SK-N-SH (cell line): Measurements from ENCODE around the gene SLC39A9. TPM values are rescaled to one million over a fixed set of nuclear protein-coding genes. Genes with fewer than 3 reads are reported as not detected.

ENCODE experiments used
- CTCF ChIA-PET: fragments of 300-600, 350-600 bp; formaldehyde crosslinking; extraction: SDS; loops from one replicate; lab custom pipeline; 2021; lab: Yijun Ruan, JAX
- POLR2A ChIA-PET: fragments of 350-600 bp; sonication (Branson Sonifier 250); formaldehyde crosslinking; extraction: SDS; loops from one replicate; lab custom pipeline; 2020; ENCODE audit warnings: antibody characterized with exemption, inconsistent platforms; lab: Yijun Ruan, JAX
- DNase-seq: peaks from one replicate; pipeline ENCODE4 v3.0.0; 2012
- H2AFZ ChIP-seq: fragments of 200-600 bp; sonication (generic); 2 replicates; pipeline ENCODE4 v1.8.1; 2016; ENCODE audit warnings: antibody characterized with exemption, mild to moderate bottlenecking, low read depth
- H3F3A ChIP-seq: fragments of 200-600 bp; sonication (generic); replicated peaks from 2 replicates; pipeline ENCODE3; 2016; ENCODE audit warnings: antibody characterized with exemption, mild to moderate bottlenecking; ENCODE audit not compliant: insufficient read depth
- H3K27ac ChIP-seq, 2 experiments: fragments of 200-500 bp in 1 of 2; fragments of 200-600 bp in 1 of 2; sonication (Bioruptor generic) in 1 of 2; sonication (generic), shearing (Covaris generic) in 1 of 2; 2 replicates each; pipeline versions ENCODE4 v1.5.1 to v1.6.1; 2014 to 2016; ENCODE audit warnings: low read depth in 2 of 2, inconsistent platforms in 1 of 2, low read length in 1 of 2, mild to moderate bottlenecking in 1 of 2, mixed read lengths in 1 of 2
- H3K27me3 ChIP-seq: fragments of 200-600 bp; sonication (generic), shearing (Covaris generic); 2 replicates; pipeline ENCODE4 v1.6.1; 2016; ENCODE audit warnings: mixed run types; ENCODE audit not compliant: insufficient read depth
- H3K36me3 ChIP-seq, 2 experiments: fragments of 200-500 bp in 1 of 2; fragments of 200-600 bp in 1 of 2; sonication (Bioruptor generic) in 1 of 2; sonication (generic) in 1 of 2; replicated peaks in 1 of 2; 2 replicates each; pipeline versions ENCODE3 to v1.5.1; 2014 to 2016; ENCODE audit warnings: low read length in 1 of 2, mild to moderate bottlenecking in 1 of 2; ENCODE audit not compliant: insufficient read depth in 2 of 2, control insufficient read depth in 1 of 2
- H3K4me1 ChIP-seq, 2 experiments: fragments of 200-500 bp in 1 of 2; fragments of 200-600 bp in 1 of 2; sonication (Bioruptor generic) in 1 of 2; sonication (generic), shearing (Covaris generic) in 1 of 2; 2 replicates each; pipeline versions ENCODE4 v1.5.1 to v1.6.1; 2014 to 2016; ENCODE audit warnings: low read depth in 1 of 2, low read length in 1 of 2, mixed run types in 1 of 2; ENCODE audit not compliant: insufficient read depth in 2 of 2, control insufficient read depth in 1 of 2
- H3K4me2 ChIP-seq: fragments of 200-600 bp; sonication (generic), shearing (Covaris generic); 2 replicates; pipeline ENCODE4 v1.6.1; 2017; ENCODE audit warnings: mixed run types
- H3K4me3 ChIP-seq, 2 experiments: fragments of 200-500 bp in 1 of 2; fragments of 200-600 bp in 1 of 2; sonication (Bioruptor generic) in 1 of 2; sonication (generic), shearing (Covaris generic) in 1 of 2; 2 replicates each; pipeline versions ENCODE4 v1.5.1 to v1.8.1; 2014 to 2016; ENCODE audit warnings: low read depth in 2 of 2, inconsistent platforms in 1 of 2, low read length in 1 of 2, mild to moderate bottlenecking in 1 of 2, mixed read lengths in 1 of 2, moderate library complexity in 1 of 2
- H3K79me2 ChIP-seq: fragments of 200-600 bp; sonication (generic); 2 replicates; pipeline ENCODE4 v1.8.1; 2017; ENCODE audit warnings: mild to moderate bottlenecking; ENCODE audit not compliant: insufficient read depth
- H3K9ac ChIP-seq: fragments of 200-600 bp; sonication (generic); 2 replicates; pipeline ENCODE4 v1.6.1; 2017; ENCODE audit warnings: mixed run types
- H3K9me2 ChIP-seq: fragments of 200-600 bp; sonication (generic); 2 replicates; pipeline ENCODE4 v1.6.1; 2017; ENCODE audit warnings: mixed run types
- H3K9me3 ChIP-seq: fragments of 200-600 bp; sonication (generic); 2 replicates; pipeline ENCODE4 v1.6.1; 2017; ENCODE audit warnings: mixed run types, mild to moderate bottlenecking, moderate library complexity
- H4K20me1 ChIP-seq: fragments of 200-600 bp; sonication (generic); 2 replicates; pipeline ENCODE4 v1.6.1; 2017; ENCODE audit warnings: mild to moderate bottlenecking, mixed run types; ENCODE audit not compliant: insufficient read depth
- ELF1 ChIP-seq: IDR thresholded peaks from 2 replicates; pipeline ENCODE4 v1.4.0; 2012
- EP300 ChIP-seq, 2 experiments: IDR thresholded peaks; 2 replicates each; pipeline versions ENCODE4 v1.4.0 to v1.6.1; 2012; ENCODE audit warnings: borderline replicate concordance in 1 of 2, low read depth in 1 of 2, low read length in 1 of 2
- EZH2phosphoT487 ChIP-seq: fragments of 200-600 bp; sonication (generic); IDR thresholded peaks from 2 replicates; pipeline ENCODE4 v1.6.1; 2017; ENCODE audit warnings: low read depth, mixed run types, mild to moderate bottlenecking, antibody characterized with exemption, moderate library complexity, borderline replicate concordance
- GATA2 ChIP-seq: sonication (generic); formaldehyde crosslinking; IDR thresholded peaks from 2 replicates; pipeline ENCODE4 v1.5.0; 2020; ENCODE audit warnings: mild to moderate bottlenecking, missing genetic modification reagents
- JUND ChIP-seq: IDR thresholded peaks from 2 replicates; pipeline ENCODE4 v1.4.0; 2012
- MAX ChIP-seq: IDR thresholded peaks from 2 replicates; pipeline ENCODE4 v1.4.0; 2012; ENCODE audit warnings: low read depth
- MEF2A ChIP-seq: IDR thresholded peaks from 2 replicates; pipeline ENCODE4 v1.4.0; 2012; ENCODE audit warnings: low read depth, borderline replicate concordance
- NFIC ChIP-seq: IDR thresholded peaks from 2 replicates; pipeline ENCODE4 v1.4.0; 2012; ENCODE audit warnings: borderline replicate concordance
- POLR2AphosphoS5 ChIP-seq: IDR thresholded peaks from 2 replicates; pipeline ENCODE4 v1.6.1; 2012; ENCODE audit warnings: low read depth, low read length
- RAD21 ChIP-seq: IDR thresholded peaks from 2 replicates; pipeline ENCODE4 v1.6.1; 2012; ENCODE audit warnings: mild to moderate bottlenecking, low read length
- REST ChIP-seq: IDR thresholded peaks from 2 replicates; pipeline ENCODE4 v1.6.1; 2012; ENCODE audit warnings: mild to moderate bottlenecking, low read depth, low read length, moderate library complexity
- RXRA ChIP-seq: IDR thresholded peaks from 2 replicates; pipeline ENCODE4 v1.4.0; 2012; ENCODE audit warnings: low read depth, mild to moderate bottlenecking, borderline replicate concordance
- TAF1 ChIP-seq: IDR thresholded peaks from 2 replicates; pipeline ENCODE4 v1.6.1; 2012; ENCODE audit warnings: low read depth, mild to moderate bottlenecking, low read length, moderate library complexity, borderline replicate concordance
- TCF12 ChIP-seq: IDR thresholded peaks from 2 replicates; pipeline ENCODE4 v1.4.0; 2012
- USF2 ChIP-seq: fragments of 150-350 bp; IDR thresholded peaks from 2 replicates; pipeline ENCODE4 v1.6.1; 2017; ENCODE audit warnings: antibody characterized with exemption, low read length, low read depth, borderline replicate concordance
- YY1 ChIP-seq: IDR thresholded peaks from 2 replicates; pipeline ENCODE4 v1.4.0; 2012; ENCODE audit warnings: low read depth, mild to moderate bottlenecking
- WGBS: methylation state at CpG from one replicate; pipeline ENCODE4 v1.1.6; 2017; ENCODE audit warnings: low lambda C conversion rate; 5-methylcytosine and 5-hydroxymethylcytosine counted together
- polyA plus RNA-seq, 3 experiments: library from polyadenylated mRNA; depleted of rRNA; stranded (reverse); fragments of >200 nt; gene quantifications; 2 replicates each; pipeline ENCODE4 v1.2.3, GENCODE V29; 2012
- TF ChIP-seq, protein P1 (sequence below): IDR thresholded peaks from 2 replicates; pipeline ENCODE4; 2012

SLC39A9 gene
- polyA plus RNA-seq, 1 of the 3 experiments (the other 2 are of a cell fraction), result 39.8 TPM

DNA sequence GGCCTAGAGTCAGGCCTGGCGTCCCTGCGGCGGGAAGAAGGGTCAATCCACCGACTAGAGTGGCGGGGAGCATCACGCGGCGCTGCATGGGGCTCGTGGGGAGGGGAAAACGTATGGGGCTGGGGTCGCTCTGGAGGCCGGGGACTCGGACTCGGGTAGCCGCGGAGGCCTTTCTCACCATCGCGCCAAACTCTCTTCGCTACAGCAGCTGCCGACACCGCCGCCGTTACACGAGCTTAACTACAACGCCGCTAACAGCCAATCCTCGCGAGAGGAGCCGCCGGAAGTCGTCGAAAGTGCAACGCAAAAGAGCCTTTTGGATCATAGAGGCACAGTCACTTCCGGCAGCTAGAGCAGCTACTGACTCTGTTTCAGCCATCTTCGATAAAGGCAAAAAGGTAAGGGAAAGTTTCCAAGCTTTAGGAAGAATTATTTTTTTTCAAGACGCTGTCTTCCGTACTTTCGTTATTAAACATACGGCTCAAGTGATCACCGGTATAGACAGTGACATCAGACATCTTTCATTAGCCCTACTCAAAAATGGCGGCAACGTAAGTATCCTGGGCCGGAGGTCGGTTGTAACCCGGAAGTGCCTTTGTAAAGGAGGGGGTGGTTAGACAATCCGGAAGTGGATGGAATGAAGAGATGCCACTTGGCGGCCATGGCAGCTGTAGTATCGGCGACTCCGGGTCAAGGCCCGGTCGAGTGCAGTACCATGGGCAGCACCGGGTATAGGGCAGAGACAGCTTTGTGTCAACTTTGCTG, at the start of gene SLC39A9, which contains the start of gene ERH (continued):
- TF ChIP-seq REST, result peak; percentile 85
- peak; percentile 98 for TF ChIP-seq YY1
- peak; percentile 15; the same call in 1 of the 2 replicates for TF ChIP-seq MAX
- no peak for TF ChIP-seq GATA2
- TF ChIP-seq EP300 (IDR thresholded peaks at IDR 0.05; ENCODE audit: borderline replicate concordance in 1 of 2, low read depth in 1 of 2, low read length in 1 of 2), result 0 out of 4 replicates have a peak, but pooled peaks of 1 of the 2 experiments have one; percentile 10
- TF ChIP-seq TCF12, result no peak
- TF ChIP-seq ELF1, result peak; percentile 92
- TF ChIP-seq RAD21, result no peak
- TF ChIP-seq NFIC, result no peak
- no peak for TF ChIP-seq EZH2phosphoT487
- TF ChIP-seq JUND, result no peak
- peak; percentile 88 for TF ChIP-seq TAF1
- peak; percentile 92 for TF ChIP-seq POLR2AphosphoS5

- Histone ChIP-seq H3K9ac (no peak overlapping the region), H3F3A (no peaks in the 10 kb centered on the region), H3K9me2 (no peaks in the 10 kb centered on the region), H3K27ac (no peak overlapping the region), H3K27me3 (no peaks in the 10 kb centered on the region), H2AFZ (no peak overlapping the region), H4K20me1 (no peaks in the 10 kb centered on the region), H3K4me3 (no peak overlapping the region), H3K9me3 (no peaks in the 10 kb centered on the region), H3K36me3 (peaks cover 0 to 2% of the 10 kb centered on the region in 2 experiments), H3K4me1 (no peaks in the 10 kb centered on the region), H3K79me2 (no peaks in the 10 kb centered on the region), H3K4me2 (no peak overlapping the region)
- DNase-seq, result no peak
- no peak for TF ChIP-seq MEF2A
- TF ChIP-seq, protein P1, sequence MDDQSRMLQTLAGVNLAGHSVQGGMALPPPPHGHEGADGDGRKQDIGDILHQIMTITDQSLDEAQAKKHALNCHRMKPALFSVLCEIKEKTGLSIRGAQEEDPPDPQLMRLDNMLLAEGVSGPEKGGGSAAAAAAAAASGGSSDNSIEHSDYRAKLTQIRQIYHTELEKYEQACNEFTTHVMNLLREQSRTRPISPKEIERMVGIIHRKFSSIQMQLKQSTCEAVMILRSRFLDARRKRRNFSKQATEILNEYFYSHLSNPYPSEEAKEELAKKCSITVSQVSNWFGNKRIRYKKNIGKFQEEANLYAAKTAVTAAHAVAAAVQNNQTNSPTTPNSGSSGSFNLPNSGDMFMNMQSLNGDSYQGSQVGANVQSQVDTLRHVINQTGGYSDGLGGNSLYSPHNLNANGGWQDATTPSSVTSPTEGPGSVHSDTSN, result no peak
- no peak for TF ChIP-seq RXRA
- TF ChIP-seq USF2, result no peak
- TF ChIP-seq TCF12, result no peak
- ChIA-PET POLR2A (no interaction called here), CTCF (interaction anchor here (2.5 to 2.9 kb wide), 3 partner anchors 13 to 107 kb away, joined by 10 to 13 read pairs (median 11); no protein-coding TSS in a partner anchor)
- 83% methylated on average over 10 of the region's 11 CpGs for WGBS
Measured at GRCh38 chr14:69349091-69349777, 49.3 kb upstream of the SLC39A9 start.
